HepG2 (cell line): ENCODE measurements around the gene CENPB. TPM values are rescaled to one million over a fixed set of nuclear protein-coding genes. Genes with fewer than 3 reads are reported as not detected.

ENCODE experiments used
- ATAC-seq: fragments of 200-7000 bp; cut with Tn5 transposase; 3 replicates; pipeline ENCODE4 v1.9.1; 2020; ENCODE audit warnings: mild to moderate bottlenecking, moderate library complexity
- BruUV-seq: library from RNA; stranded (reverse); fragments of 400-500 nt; replicated peaks from 2 replicates; lab custom pipeline; 2021; lab: Mats Ljungman, UMichigan
- CTCF ChIA-PET: fragments of 300-600 bp; formaldehyde crosslinking; extraction: SDS; loops from one replicate; lab custom pipeline; 2021; ENCODE audit warnings: low total read pairs, inconsistent platforms, low intra/inter-chr PET ratio; lab: Yijun Ruan, JAX
- POLR2A ChIA-PET: fragments of 350-600 bp; sonication (Branson Sonifier 250); formaldehyde crosslinking; loops from one replicate; lab custom pipeline; 2020; ENCODE audit warnings: antibody characterized with exemption, inconsistent platforms; lab: Yijun Ruan, JAX
- DNase-seq: peaks from one replicate; pipeline ENCODE4 v3.0.0-alpha.2; 2015; ENCODE audit warnings: low spot score
- FAIRE-seq: peaks from 3 replicates; lab custom pipeline; 2011; peaks lifted over from hg19 to GRCh38; lab: Jason Lieb, UNC
- H2AFZ ChIP-seq: one replicate; pipeline ENCODE4 v1.6.1; 2011; ENCODE audit warnings: low read length, inconsistent platforms
- H3K27ac ChIP-seq: fragments of 300-600 bp; 3 replicates; pipeline ENCODE4 v1.8.0; 2011; ENCODE audit warnings: mixed run types, mild to moderate bottlenecking, mixed read lengths, low read length, inconsistent platforms; ENCODE audit not compliant: insufficient read depth; ENCODE audit errors: extremely low read length
- H3K27me3 ChIP-seq, 2 experiments: fragments of 200-600 bp in 1 of 2; 2 replicates in 1 of 2; 3 replicates in 1 of 2; pipeline versions ENCODE4 v1.6.0 to v1.8.0; 2011; ENCODE audit warnings: low read length in 2 of 2, mild to moderate bottlenecking in 2 of 2, moderate library complexity in 2 of 2, inconsistent platforms in 1 of 2; ENCODE audit not compliant: insufficient read depth in 2 of 2, control insufficient read depth in 1 of 2
- H3K36me3 ChIP-seq, 2 experiments: fragments of 200-600 bp in 1 of 2; replicated peaks in 1 of 2; 2 replicates in 1 of 2; 3 replicates in 1 of 2; pipeline versions ENCODE4 v1.5.1 to v1.8.0; 2011; ENCODE audit warnings: low read length in 2 of 2, inconsistent platforms in 1 of 2; ENCODE audit not compliant: insufficient read depth in 2 of 2, control insufficient read depth in 1 of 2
- H3K4me1 ChIP-seq: 2 replicates; pipeline ENCODE4 v1.5.1; 2012; ENCODE audit warnings: low read length, inconsistent platforms; ENCODE audit not compliant: insufficient read depth
- H3K4me2 ChIP-seq: 2 replicates; pipeline ENCODE4 v1.6.0; 2011; ENCODE audit warnings: low read depth, low read length, inconsistent platforms
- H3K4me3 ChIP-seq, 3 experiments: fragments of 200-600 bp in 1 of 3; sonication (generic), shearing (Covaris generic) in 1 of 3; replicated peaks in 1 of 3; 2 replicates each; pipeline ENCODE4 v1.5.1; 2011 to 2016; ENCODE audit warnings: low read length in 3 of 3, inconsistent platforms in 2 of 3, low read depth in 2 of 3, mild to moderate bottlenecking in 2 of 3, control low read depth in 1 of 3, mixed read lengths in 1 of 3; ENCODE audit not compliant: insufficient read depth in 1 of 3
- H3K79me2 ChIP-seq: one replicate; pipeline ENCODE4 v1.6.1; 2011; ENCODE audit warnings: low read length, inconsistent platforms; ENCODE audit not compliant: insufficient read depth
- H3K9ac ChIP-seq: 2 replicates; pipeline ENCODE4 v1.6.0; 2011; ENCODE audit warnings: mild to moderate bottlenecking, low read depth, low read length, inconsistent platforms; ENCODE audit not compliant: insufficient read depth
- H3K9me3 ChIP-seq: 2 replicates; pipeline ENCODE4 v1.5.1; 2012; ENCODE audit warnings: mild to moderate bottlenecking, low read length
- H4K20me1 ChIP-seq: 2 replicates; pipeline ENCODE4 v1.6.0; 2011; ENCODE audit warnings: inconsistent platforms, mild to moderate bottlenecking, low read length, moderate library complexity; ENCODE audit not compliant: insufficient read depth
- CCAR2 ChIP-seq: fragments of 200-400 bp; formaldehyde crosslinking; optimal IDR thresholded peaks from 2 replicates; pipeline ENCODE3; 2018; ENCODE audit warnings: low read depth, mild to moderate bottlenecking, low read length, moderate library complexity
- FOXP4 ChIP-seq: sonication (generic); formaldehyde crosslinking; IDR thresholded peaks from 2 replicates; pipeline ENCODE4 v1.4.0; 2020; ENCODE audit warnings: missing genetic modification reagents
- KDM2A ChIP-seq: sonication (generic); formaldehyde crosslinking; IDR thresholded peaks from 2 replicates; pipeline ENCODE4 v1.4.0; 2020; ENCODE audit warnings: low read depth, missing genetic modification reagents, borderline replicate concordance
- NCOA5 ChIP-seq: sonication (generic); formaldehyde crosslinking; IDR thresholded peaks from 2 replicates; pipeline ENCODE4 v1.4.0; 2020; ENCODE audit warnings: missing genetic modification reagents
- NFIB ChIP-seq: sonication (generic); formaldehyde crosslinking; IDR thresholded peaks from 2 replicates; pipeline ENCODE4 v1.9.0; 2021; ENCODE audit warnings: missing genetic modification reagents, mild to moderate bottlenecking, borderline replicate concordance
- NONO ChIP-seq, 2 experiments: fragments of 450-650 bp in 1 of 2; sonication (generic) in 1 of 2; formaldehyde crosslinking in 1 of 2; IDR thresholded peaks in 1 of 2; conservative IDR thresholded peaks in 1 of 2; 2 replicates each; pipeline versions ENCODE4 v1.6.1 to v1.8.0; 2017 to 2022; ENCODE audit warnings: mild to moderate bottlenecking in 1 of 2, missing genetic modification reagents in 1 of 2, moderate library complexity in 1 of 2
- NRL ChIP-seq: sonication (generic); formaldehyde crosslinking; IDR thresholded peaks from 2 replicates; pipeline ENCODE4 v1.5.0; 2020; ENCODE audit warnings: missing genetic modification reagents, mild to moderate bottlenecking, moderate library complexity, borderline replicate concordance
- RARA ChIP-seq: IDR thresholded peaks from 2 replicates; pipeline ENCODE4 v1.6.1; 2016; ENCODE audit warnings: missing genetic modification reagents, missing compliant biosample characterization
- SALL1 ChIP-seq: sonication (generic); formaldehyde crosslinking; IDR thresholded peaks from 2 replicates; pipeline ENCODE4 v1.8.0; 2022; ENCODE audit warnings: mild to moderate bottlenecking, missing genetic modification reagents
- SP4 ChIP-seq: sonication (generic); formaldehyde crosslinking; IDR thresholded peaks from 2 replicates; pipeline ENCODE4 v1.8.1; 2023; ENCODE audit warnings: mild to moderate bottlenecking, missing genetic modification reagents
- ZNF773 ChIP-seq: sonication (generic); formaldehyde crosslinking; IDR thresholded peaks from 2 replicates; pipeline ENCODE4 v1.4.0; 2020; ENCODE audit warnings: missing genetic modification reagents, borderline replicate concordance
- ZNF839 ChIP-seq: sonication (generic); formaldehyde crosslinking; IDR thresholded peaks from 2 replicates; pipeline ENCODE4 v1.4.0; 2020; ENCODE audit warnings: missing genetic modification reagents, mild to moderate bottlenecking, borderline replicate concordance
- WGBS: methylation state at CpG from one replicate; pipeline ENCODE4 v1.1.6; 2017; ENCODE audit warnings: low lambda C conversion rate; 5-methylcytosine and 5-hydroxymethylcytosine counted together
- in situ Hi-C: cut with HindIII; loops from 2 replicates; pipeline ENCODE4 v1.10.0; 2017; ENCODE audit warnings: low pct_unique_long_range_greater_than_20kb; ENCODE audit not compliant: extremely low pct_ligation_motif_present
- intact Hi-C: fragments of 100-400 bp; cut with micrococcal nuclease; formaldehyde crosslinking; loops from one replicate; pipeline ENCODE4 v1.10.0; 2022; ENCODE audit not compliant: unreplicated experiment
- polyA plus RNA-seq, 8 experiments: library from polyadenylated mRNA; depleted of rRNA in 3 of 8; stranded (reverse) in 7 of 8; unstranded in 1 of 8; fragments of >200 nt; fragmentation: Illumina TruSeq in 4 of 8; extraction: Trizol in 4 of 8; gene quantifications; 2 replicates each; pipeline versions ENCODE4 v1.2.1 to v1.2.3, GENCODE V29; 2011 to 2016; ENCODE audit warnings: low read depth in 4 of 8, missing spikeins in 1 of 8, mixed read lengths in 1 of 8; ENCODE audit not compliant: insufficient read depth in 1 of 8
- total RNA-seq, 5 experiments: library from RNA; depleted of rRNA; stranded (reverse); fragments of >200 nt; fragmentation: Illumina TruSeq; extraction: Trizol; gene quantifications; 2 replicates each; pipeline ENCODE4 v1.2.3, GENCODE V29; 2016; ENCODE audit warnings: low read depth in 1 of 5
- TF ChIP-seq, protein P1 (sequence below): sonication (generic); formaldehyde crosslinking; IDR thresholded peaks from 2 replicates; pipeline ENCODE4 v1.4.0; 2020; ENCODE audit warnings: missing genetic modification reagents, borderline replicate concordance

CENPB gene
- total and polyA plus RNA-seq, 2 of the 13 experiments (the other 11 are each of a cell fraction or from before 2014, with no cell fraction given) = 10.4 to 54.5 TPM

DNA sequence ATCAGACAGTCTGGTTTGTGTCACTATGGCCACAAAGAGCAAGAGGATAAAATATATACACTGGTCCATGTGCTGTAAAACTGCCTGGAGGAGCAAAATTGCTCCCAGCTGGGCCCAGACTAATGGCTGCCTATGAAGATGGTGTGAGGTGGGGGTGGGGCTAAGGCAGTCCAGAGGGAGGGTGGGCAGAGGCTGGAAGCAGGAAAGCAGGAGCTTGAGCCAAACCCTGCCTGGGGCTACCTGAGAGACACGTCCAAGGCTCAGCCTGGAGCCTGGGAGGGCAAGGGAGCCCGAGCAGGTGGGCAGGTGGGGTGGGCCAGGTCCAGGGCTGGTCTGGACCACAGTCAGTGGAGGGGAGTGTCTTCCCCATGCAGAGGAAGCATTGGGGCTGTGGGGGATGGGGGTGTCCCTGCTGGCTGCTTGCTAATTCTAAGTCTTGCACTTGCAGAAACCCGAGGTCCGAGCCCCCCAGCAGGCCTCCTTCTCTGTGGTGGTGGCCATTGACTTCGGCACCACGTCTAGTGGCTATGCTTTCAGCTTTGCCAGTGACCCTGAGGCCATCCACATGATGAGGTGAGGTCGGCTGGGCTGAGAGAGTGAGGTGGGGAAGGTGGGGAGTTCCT is 44.6 kb downstream of the CENPB start:
- TF ChIP-seq NRL (CRISPR knock-in tag) (peak; percentile 43; the same call in 1 of the 2 replicates), FOXP4 (no peak)
- TF ChIP-seq, all 625 proteins: peak for 1
- no peak for ATAC-seq
- Histone ChIP-seq H3K79me2 (no peaks in the 10 kb centered on the region), H4K20me1 (no peaks in the 10 kb centered on the region), H3K36me3 (no peaks in the 10 kb centered on the region), H3K27me3 (peaks cover 10 to 36% of the 10 kb centered on the region in 2 experiments), H3K9ac (no peak overlapping the region), H3K9me3 (no peaks in the 10 kb centered on the region), H3K4me2 (no peak overlapping the region), H3K27ac (no peak overlapping the region), H3K4me3 (no peak overlapping the region), H2AFZ (no peak overlapping the region), H3K4me1 (peaks cover 62% of the 10 kb centered on the region)
- FAIRE-seq = no peak
- no TSS peak for BruUV-seq
- POLR2A ChIA-PET = interaction anchor here (2.7 kb wide), 1 partner anchor 8 kb away, joined by 13 read pairs; no protein-coding TSS in a partner anchor
- CTCF ChIA-PET = no interaction called here
- in situ Hi-C loops = no loop called here
- intact Hi-C loops = no loop called here
- no peak for DNase-seq
- 2% methylated on average over 4 of the region's 7 CpGs for WGBS

- H3K9ac ChIP-seq = 0 out of 2 replicates have a peak overlapping the region, but pooled peaks have one; percentile 2
- H3K27ac ChIP-seq = no peak overlapping the region
- BruUV-seq = no TSS peak
- in situ Hi-C loops = no loop called here
- no peaks in the 10 kb centered on the region for H3K36me3 ChIP-seq
- FAIRE-seq = no peak
- H2AFZ ChIP-seq = peak overlapping the region; percentile 47
- CTCF ChIA-PET = interaction anchor here (0.6 kb wide), 1 partner anchor 25 kb away, joined by 3 read pairs; no protein-coding TSS in a partner anchor
- DNase-seq = no peak
- H3K4me3 ChIP-seq = no peak overlapping the region
- peak overlapping the region; percentile 52 for H3K4me2 ChIP-seq
- WGBS = 59% methylated on average over 13 of the region's 15 CpGs
- intact Hi-C loops = no loop called here
- no peak; the same call in 2 of the 3 replicates for ATAC-seq
- peaks cover 57% of the 10 kb centered on the region for H3K4me1 ChIP-seq
- H3K9me3 ChIP-seq = no peaks in the 10 kb centered on the region
- H3K79me2 ChIP-seq = no peaks in the 10 kb centered on the region
- POLR2A ChIA-PET = interaction anchor here (1.5 to 2.7 kb wide), 3 partner anchors 9 to 80 kb away, joined by 6 to 13 read pairs (median 7); partner anchors contain the start of genes ADISSP and AP5S1
- H4K20me1 ChIP-seq = no peaks in the 10 kb centered on the region
- H3K27me3 ChIP-seq = peaks cover 7 to 29% of the 10 kb centered on the region in 2 experiments
- no peak for TF ChIP-seq ZNF773
- no peak for TF ChIP-seq RARA (CRISPR knock-in tag)
- TF ChIP-seq CCAR2 = no peak
- TF ChIP-seq ZNF839 = no peak
- peak; percentile 16; the same call in 1 of the 2 replicates for TF ChIP-seq SP4 (CRISPR knock-in tag)
- TF ChIP-seq NFIB (CRISPR knock-in tag) = no peak
- no peak for TF ChIP-seq KDM2A (CRISPR knock-in tag)
- no peak for TF ChIP-seq NCOA5 (CRISPR knock-in tag)
- TF ChIP-seq NONO (IDR thresholded peaks at IDR 0.05) = no peak
- TF ChIP-seq NONO (CRISPR knock-in tag; conservative IDR thresholded peaks at IDR 0.05) = no peak
- TF ChIP-seq, protein P1, sequence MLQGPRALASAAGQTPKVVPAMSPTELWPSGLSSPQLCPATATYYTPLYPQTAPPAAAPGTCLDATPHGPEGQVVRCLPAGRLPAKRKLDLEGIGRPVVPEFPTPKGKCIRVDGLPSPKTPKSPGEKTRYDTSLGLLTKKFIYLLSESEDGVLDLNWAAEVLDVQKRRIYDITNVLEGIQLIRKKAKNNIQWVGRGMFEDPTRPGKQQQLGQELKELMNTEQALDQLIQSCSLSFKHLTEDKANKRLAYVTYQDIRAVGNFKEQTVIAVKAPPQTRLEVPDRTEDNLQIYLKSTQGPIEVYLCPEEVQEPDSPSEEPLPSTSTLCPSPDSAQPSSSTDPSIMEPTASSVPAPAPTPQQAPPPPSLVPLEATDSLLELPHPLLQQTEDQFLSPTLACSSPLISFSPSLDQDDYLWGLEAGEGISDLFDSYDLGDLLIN (CRISPR knock-in tag) = no peak
- TF ChIP-seq SALL1 (CRISPR knock-in tag) = peak; percentile 11; the same call in 1 of the 2 replicates
Measured at GRCh38 chr20:3740615-3741301, 45.8 kb downstream of the CENPB start.
